Stimulated activated naive B cell treated with anti-CD40 and anti-IgM and Interleukin-4, amounts not matched to agents 10 μg/mL and 1 μg/mL and 100 μg/mL, for 72 hours (primary cell): ENCODE data around the gene OAF.
"Not testable (repeated sequence)": the region's sequence is repeated elsewhere in the genome, so short reads cannot be mapped to it uniquely, and the experiment has no call there.

ENCODE experiments used
- ATAC-seq, 2 donors: fragments of 150-1000 bp; cut with Tn5 transposase; replicated peaks; 2 replicates each; pipeline ENCODE4 v1.10.0; 2021; ENCODE audit warnings: moderate library complexity in 1 of 2
- DNase-seq: peaks from one replicate; pipeline ENCODE4 v3.0.0; 2021
- H3K27ac Mint-ChIP-seq: one replicate; pipeline ENCODE4 v1.8.0; 2022; ENCODE audit warnings: mild to moderate bottlenecking, mixed read lengths
- H3K27me3 Mint-ChIP-seq, 2 donors: one replicate each; pipeline ENCODE4 v1.8.0; 2022; ENCODE audit warnings: mixed read lengths in 2 of 2
- H3K36me3 Mint-ChIP-seq, 2 donors: one replicate each; pipeline ENCODE4 v1.8.0; 2022; ENCODE audit warnings: mixed read lengths in 2 of 2, mild to moderate bottlenecking in 1 of 2
- H3K4me1 Mint-ChIP-seq, 2 donors: one replicate each; pipeline ENCODE4 v1.8.0; 2022; ENCODE audit warnings: mixed read lengths in 2 of 2, mild to moderate bottlenecking in 1 of 2
- H3K4me3 Mint-ChIP-seq, 2 donors: one replicate each; pipeline ENCODE4 v1.8.0; 2022; ENCODE audit warnings: mild to moderate bottlenecking in 2 of 2, mixed read lengths in 2 of 2, moderate library complexity in 1 of 2
- H3K9me3 Mint-ChIP-seq, 2 donors: one replicate each; pipeline ENCODE4 v1.8.0; 2022; ENCODE audit warnings: mixed read lengths in 2 of 2, mild to moderate bottlenecking in 1 of 2

Gene OAF

GRCh38 chr11:120179057-120179672 is 31.7 kb upstream of the OAF start:
- ATAC-seq = no peak
- Mint-ChIP-seq H3K9me3 (no peaks in the 10 kb centered on the region), H3K27ac (peak overlapping the region; percentile 68), H3K4me1 (no peaks in the 10 kb centered on the region), H3K27me3 (peaks cover 28 to 45% of the 10 kb centered on the region in 2 donors), H3K4me3 (no peak overlapping the region), H3K36me3 (no peaks in the 10 kb centered on the region)
- no peak for DNase-seq

- H3K4me3 Mint-ChIP-seq, DNase-seq, ATAC-seq, H3K9me3 Mint-ChIP-seq, H3K27ac Mint-ChIP-seq, H3K36me3 Mint-ChIP-seq, H3K4me1 Mint-ChIP-seq: not testable (repeated sequence)
- H3K27me3 Mint-ChIP-seq = peaks cover 29 to 43% of the 10 kb centered on the region in 2 donors
Measured at GRCh38 chr11:120180063-120180462, 30.8 kb upstream of the OAF start.

GRCh38 chr11:120180551-120181232 is 30.1 kb upstream of the OAF start:
- Mint-ChIP-seq H3K36me3 (no peaks in the 10 kb centered on the region), H3K4me1 (no peaks in the 10 kb centered on the region), H3K9me3 (no peaks in the 10 kb centered on the region), H3K27me3 (peaks cover 29 to 38% of the 10 kb centered on the region in 2 donors), H3K27ac (no peak overlapping the region), H3K4me3 (no peak overlapping the region)
- ATAC-seq (no peak), DNase-seq (no peak)

GRCh38 chr11:120181376-120181975 is 29.4 kb upstream of the OAF start:
- Mint-ChIP-seq H3K9me3 (no peaks in the 10 kb centered on the region), H3K27ac (no peak overlapping the region), H3K4me3 (no peak overlapping the region), H3K27me3 (peaks cover 28 to 39% of the 10 kb centered on the region in 2 donors), H3K36me3 (no peaks in the 10 kb centered on the region), H3K4me1 (peaks cover 2% of the 10 kb centered on the region in 2 donors)
- ATAC-seq (no peak), DNase-seq (no peak)

GRCh38 chr11:120182372-120182771 is 28.5 kb upstream of the OAF start:
- Mint-ChIP-seq H3K9me3 (no peaks in the 10 kb centered on the region), H3K27ac (no peak overlapping the region), H3K4me3 (no peak overlapping the region), H3K4me1 (peaks cover 9% of the 10 kb centered on the region in 2 donors), H3K27me3 (peaks cover 33 to 40% of the 10 kb centered on the region in 2 donors), H3K36me3 (no peaks in the 10 kb centered on the region)
- ATAC-seq (no peak), DNase-seq (no peak)

GRCh38 chr11:120182790-120183491 is 27.9 kb upstream of the OAF start:
- ATAC-seq (no peak), DNase-seq (no peak)
- Mint-ChIP-seq H3K4me1 (peaks cover 9% of the 10 kb centered on the region in 2 donors), H3K27ac (no peak overlapping the region), H3K9me3 (no peaks in the 10 kb centered on the region), H3K27me3 (peaks cover 34 to 43% of the 10 kb centered on the region in 2 donors), H3K36me3 (no peaks in the 10 kb centered on the region), H3K4me3 (no peak overlapping the region)

- H3K4me3 Mint-ChIP-seq = no peak overlapping the region
- H3K9me3 Mint-ChIP-seq = no peaks in the 10 kb centered on the region
- peaks cover 9% of the 10 kb centered on the region in 2 donors for H3K4me1 Mint-ChIP-seq
- peaks cover 40 to 43% of the 10 kb centered on the region in 2 donors for H3K27me3 Mint-ChIP-seq
- no peak overlapping the region for H3K27ac Mint-ChIP-seq
- DNase-seq = no peak
- H3K36me3 Mint-ChIP-seq = no peaks in the 10 kb centered on the region
- ATAC-seq = no peak
Measured at GRCh38 chr11:120183701-120184141, 27.1 kb upstream of the OAF start.

- Mint-ChIP-seq H3K36me3 (no peaks in the 10 kb centered on the region), H3K4me3 (no peak overlapping the region), H3K27ac (no peak overlapping the region), H3K27me3 (peaks cover 39 to 41% of the 10 kb centered on the region in 2 donors), H3K9me3 (no peaks in the 10 kb centered on the region), H3K4me1 (peaks cover 9% of the 10 kb centered on the region in 2 donors)
- ATAC-seq (no peak), DNase-seq (no peak)
Measured at GRCh38 chr11:120184371-120184945, 26.4 kb upstream of the OAF start.

- ATAC-seq (no peak), DNase-seq (no peak)
- Mint-ChIP-seq H3K27me3 (peaks cover 40 to 42% of the 10 kb centered on the region in 2 donors), H3K4me1 (peaks cover 9% of the 10 kb centered on the region in 2 donors), H3K27ac (no peak overlapping the region), H3K36me3 (no peaks in the 10 kb centered on the region), H3K4me3 (no peak overlapping the region), H3K9me3 (no peaks in the 10 kb centered on the region)
Measured at GRCh38 chr11:120184946-120185705, 25.7 kb upstream of the OAF start.

GRCh38 chr11:120185706-120186455 is 25.0 kb upstream of the OAF start:
- Mint-ChIP-seq H3K9me3 (no peaks in the 10 kb centered on the region), H3K27ac (no peak overlapping the region), H3K4me3 (no peak overlapping the region), H3K36me3 (no peaks in the 10 kb centered on the region), H3K27me3 (peaks cover 40 to 42% of the 10 kb centered on the region in 2 donors), H3K4me1 (peaks cover 9% of the 10 kb centered on the region in 2 donors)
- no peak for DNase-seq
- no peak for ATAC-seq

GRCh38 chr11:120186456-120186773 is 24.4 kb upstream of the OAF start:
- Mint-ChIP-seq H3K36me3 (no peaks in the 10 kb centered on the region), H3K27ac (no peak overlapping the region), H3K4me3 (no peak overlapping the region), H3K4me1 (peaks cover 9% of the 10 kb centered on the region in 2 donors), H3K9me3 (no peaks in the 10 kb centered on the region), H3K27me3 (peaks cover 40 to 44% of the 10 kb centered on the region in 2 donors)
- no peak for ATAC-seq
- no peak for DNase-seq

GRCh38 chr11:120186774-120187591 is 23.8 kb upstream of the OAF start:
- no peak overlapping the region for H3K4me3 Mint-ChIP-seq
- peaks cover 9% of the 10 kb centered on the region in 2 donors for H3K4me1 Mint-ChIP-seq
- DNase-seq = peak; percentile 38
- H3K9me3 Mint-ChIP-seq = no peaks in the 10 kb centered on the region
- H3K36me3 Mint-ChIP-seq = no peaks in the 10 kb centered on the region
- ATAC-seq = peak; percentile 61 to 86
- H3K27ac Mint-ChIP-seq = no peak overlapping the region
- peaks cover 38 to 47% of the 10 kb centered on the region in 2 donors for H3K27me3 Mint-ChIP-seq
